GM21529 (cell line): ENCODE results near the gene NSG1.

Experiments used
- ATAC-seq: cut with Tn5 transposase; IDR thresholded peaks from one replicate; pipeline ENCODE4 v1.9.1; 2021; ENCODE audit not compliant: unreplicated experiment

Gene NSG1

DNA sequence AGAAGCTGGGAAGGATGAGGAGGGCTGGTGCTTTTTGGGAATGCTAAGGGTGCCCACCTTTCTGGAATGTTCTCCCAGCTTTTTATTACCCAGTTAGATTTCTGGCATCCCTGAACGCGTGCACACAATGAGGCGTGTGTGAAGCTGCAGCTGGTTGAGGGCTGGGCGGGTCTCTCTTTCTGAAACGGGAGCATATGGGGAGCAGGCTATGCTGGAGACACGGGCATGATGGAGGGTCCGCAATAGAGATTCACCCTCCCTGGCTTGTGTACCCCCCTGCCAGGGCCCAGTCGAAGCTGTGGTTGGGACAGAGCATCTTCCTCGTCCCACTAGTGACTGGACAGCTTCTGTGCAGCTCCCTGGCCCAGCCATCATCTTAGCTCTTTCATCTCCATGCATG lies 8.5 kb downstream of the NSG1 start:
- ATAC-seq, result no peak

DNA sequence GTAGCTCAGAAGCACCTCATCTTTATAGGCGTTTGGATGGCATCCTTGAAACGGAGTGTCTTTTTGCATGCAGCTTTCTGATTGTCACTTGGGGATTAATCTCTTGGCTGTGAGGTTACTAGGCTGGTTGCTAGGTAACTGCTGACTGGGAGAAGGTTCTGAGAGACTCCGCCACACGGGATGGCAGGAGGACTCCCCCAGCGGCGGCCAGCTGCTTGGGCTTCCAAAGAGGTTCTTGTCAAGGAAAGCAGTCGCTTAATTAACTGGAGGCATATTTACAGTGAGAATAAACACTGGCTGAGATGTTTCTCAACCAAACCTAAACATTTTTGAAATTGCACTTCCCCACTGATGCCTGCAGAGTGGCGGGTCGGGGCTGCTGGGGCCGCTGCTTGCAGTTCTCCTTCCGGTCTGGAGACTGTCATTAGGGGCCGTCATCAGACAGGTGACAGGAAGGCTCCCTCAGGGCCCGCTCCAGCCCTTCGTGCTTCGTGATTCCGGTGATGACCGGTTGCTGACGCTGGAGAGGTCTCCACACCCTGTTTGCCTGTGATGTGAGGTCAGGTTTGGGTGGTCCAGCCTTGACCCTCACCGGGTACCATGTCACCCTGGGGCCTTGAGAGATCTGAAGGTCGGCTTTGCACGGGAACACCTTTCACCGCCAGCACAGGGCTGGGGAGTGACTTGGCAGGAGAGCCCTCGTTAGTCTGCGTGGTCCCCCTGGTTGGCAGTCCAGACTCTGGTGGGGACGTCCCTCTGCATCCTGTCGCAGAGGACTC lies 9.1 kb downstream of the NSG1 start:
- peak; percentile 78 for ATAC-seq

DNA sequence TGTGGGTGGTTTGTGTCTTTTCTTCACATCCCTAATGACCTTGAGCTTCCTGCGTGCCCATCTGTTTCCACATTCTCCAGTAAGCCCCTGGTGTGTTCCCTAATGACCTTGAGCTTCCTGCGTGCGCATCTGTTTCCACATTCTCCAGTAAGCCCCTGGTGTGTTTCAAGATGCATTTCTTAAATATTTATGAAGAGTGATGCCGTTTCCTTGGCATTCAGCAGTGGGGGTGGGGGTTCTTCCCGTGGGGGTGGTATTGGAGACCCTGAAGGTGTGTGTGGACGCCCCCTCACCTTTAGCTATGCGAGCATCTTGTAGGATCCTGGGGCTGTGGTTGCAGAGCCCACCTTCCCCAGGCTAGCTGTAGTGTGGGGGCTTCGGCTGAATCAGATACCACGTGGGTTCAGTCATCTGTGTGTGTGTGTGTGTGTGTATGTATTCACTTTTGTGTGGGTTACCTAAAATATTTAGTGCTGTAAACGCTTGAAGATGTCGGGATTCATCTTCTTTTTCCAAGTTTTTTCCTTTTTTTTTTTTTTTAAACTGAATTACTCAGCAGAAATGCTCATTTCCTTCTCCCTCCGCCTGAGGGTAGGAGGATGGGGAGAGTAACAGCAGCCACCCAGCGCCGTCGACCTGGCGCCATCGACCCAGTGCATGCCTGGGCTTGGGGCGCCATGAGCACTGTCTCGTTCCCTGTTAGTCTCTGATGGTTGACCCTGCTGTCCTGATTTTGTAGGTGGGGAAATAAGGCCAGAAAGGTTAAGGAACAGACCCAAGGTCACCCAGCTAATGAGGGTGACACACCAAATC lies 9.9 kb downstream of the NSG1 start:
- ATAC-seq, result no peak

DNA sequence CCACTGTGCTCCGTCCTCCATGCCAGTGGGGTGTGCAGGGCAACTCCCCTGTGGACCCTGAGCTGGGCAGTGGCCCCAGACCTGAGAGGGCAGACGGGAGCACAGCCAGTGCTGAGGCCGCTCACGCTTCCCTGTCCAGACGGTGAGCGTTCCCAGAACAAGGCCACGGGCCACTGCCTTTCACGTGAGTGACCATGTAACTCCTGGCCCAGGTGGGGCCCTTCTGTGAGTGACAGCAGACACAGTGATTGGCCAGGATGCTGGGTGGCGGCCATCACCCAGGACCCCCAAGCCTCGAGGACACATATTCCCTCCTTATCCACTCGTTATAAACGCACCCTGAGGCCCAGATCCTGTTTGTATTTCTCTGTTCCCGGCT lies 10.5 kb downstream of the NSG1 start:
- no peak for ATAC-seq

DNA sequence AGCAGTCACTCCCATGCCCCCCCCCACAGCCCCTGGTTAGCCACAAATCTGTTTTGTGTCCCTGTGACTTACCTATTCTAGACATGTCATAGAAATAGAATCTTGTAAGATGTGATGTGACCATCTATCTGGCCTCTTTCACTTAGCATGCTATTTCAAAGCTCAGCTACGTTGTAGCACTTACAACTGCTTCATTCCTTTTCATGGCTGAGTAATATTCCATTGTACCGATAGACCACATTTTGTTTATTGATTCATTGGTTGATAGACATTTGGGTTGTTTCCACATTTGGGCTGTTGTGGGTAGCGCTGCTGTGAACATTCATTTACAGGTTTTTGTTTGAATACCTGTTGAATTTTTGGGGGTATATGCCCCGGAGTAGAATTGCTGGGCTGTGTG lies 11.5 kb downstream of the NSG1 start:
- ATAC-seq, result no peak

DNA sequence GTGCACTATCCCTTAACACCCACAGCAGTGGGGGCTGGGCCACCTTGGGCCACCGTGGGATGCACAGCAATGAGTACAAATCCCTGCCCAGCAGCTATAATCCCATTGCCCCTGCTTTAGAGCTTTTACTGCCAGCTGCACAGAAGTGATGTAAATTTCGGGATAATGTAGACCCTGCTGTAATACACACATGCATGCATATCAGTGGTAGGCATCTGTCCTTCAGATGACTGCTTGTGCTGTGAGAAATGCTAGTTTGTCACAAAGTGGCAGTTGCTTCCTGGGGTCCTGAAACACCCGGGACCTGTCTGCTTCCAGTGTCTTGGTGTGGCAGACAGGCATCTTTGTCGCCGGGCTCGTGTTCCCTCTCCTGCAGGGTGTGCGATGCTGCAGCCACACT lies 14.1 kb downstream of the NSG1 start:
- ATAC-seq, result no peak

DNA sequence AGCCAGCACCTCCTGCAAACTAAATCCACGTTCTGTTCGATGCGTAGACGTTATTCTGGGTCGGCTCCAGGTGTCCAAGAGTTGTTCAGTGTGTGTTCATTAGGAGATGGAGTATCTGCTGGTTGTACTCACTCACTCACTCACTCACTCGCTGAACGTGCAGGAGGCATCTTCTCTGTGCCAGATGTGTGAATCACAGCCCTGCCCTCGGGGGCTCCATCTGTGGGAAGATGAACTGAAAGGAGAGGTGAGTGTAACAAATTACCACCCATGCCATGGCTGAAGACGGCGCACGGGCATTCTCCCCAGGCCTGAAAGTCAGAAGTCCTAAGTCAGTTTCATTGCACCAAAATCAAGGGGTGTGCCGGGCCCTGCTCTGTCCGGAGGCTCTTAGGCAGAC lies 16.1 kb downstream of the NSG1 start:
- ATAC-seq, result no peak

DNA sequence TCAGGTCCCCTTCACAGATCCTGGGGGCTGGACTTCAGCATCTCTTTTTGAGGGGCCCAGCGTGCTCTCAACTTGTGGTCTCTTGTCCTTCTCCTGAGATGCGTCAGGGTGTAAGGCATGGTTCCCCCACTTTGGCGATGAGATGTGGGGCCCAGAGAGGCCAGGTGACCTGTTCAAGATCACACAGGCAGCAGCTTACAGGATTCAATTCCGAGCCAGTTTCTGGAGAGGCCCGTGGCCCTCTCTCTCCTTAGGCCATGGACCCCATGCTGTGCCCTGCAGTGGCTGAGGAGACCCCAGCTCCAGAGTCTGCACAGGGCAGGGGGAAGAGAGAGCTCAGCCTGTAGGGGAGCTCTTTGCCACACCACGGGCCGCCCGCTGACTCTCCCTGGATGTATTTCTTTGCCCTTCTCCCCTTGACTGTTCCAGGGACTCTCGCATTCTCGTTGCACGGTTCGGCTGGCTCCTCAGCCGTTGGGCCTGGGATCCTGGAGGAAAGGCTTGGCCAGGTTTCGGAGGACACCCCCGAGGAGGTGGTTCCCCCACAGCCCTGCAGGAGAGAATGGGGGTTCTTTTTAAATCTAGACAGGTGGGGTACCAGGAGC lies 18.6 kb downstream of the NSG1 start:
- no peak for ATAC-seq

DNA sequence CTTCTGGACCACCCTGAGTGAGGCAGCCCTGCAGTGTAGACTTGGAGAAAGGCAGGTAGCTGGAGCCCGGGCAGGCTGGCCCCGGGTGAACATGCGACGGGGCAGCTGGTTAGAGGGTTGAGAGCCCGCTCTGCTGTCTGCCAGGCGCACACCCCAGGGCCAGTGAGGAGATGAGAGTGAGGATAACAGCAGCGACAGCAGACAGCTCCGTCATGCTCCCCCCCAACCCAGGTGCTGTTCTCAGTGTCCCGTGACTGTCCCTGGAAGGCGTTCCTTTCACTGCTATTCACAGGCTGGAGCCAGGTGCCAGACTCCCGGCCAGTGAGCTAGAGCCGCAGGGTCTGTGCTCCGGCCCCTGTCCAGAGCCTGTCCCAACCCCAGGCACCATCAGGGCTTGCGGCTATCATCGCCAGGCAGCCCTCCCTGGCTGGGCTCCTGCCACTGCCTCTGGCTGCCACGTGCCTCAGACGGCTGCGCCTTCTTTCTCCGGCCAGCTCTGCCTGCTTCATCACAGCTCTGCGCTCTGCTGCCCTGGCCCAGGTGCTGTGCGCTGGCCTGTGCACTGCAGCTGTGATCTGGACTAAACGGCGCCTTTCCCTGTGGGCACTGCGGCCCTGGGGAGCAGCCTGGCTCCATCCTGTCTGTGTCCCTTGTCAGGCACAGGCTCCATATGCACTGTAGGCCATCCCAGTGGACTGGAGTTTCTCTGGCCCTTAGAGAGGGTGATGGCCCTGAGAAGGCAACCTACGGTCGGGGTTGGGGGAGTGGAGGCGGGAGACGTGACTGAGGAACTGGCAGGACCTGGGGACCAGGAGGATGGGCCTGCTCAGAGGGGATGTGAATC lies 19.8 kb downstream of the NSG1 start:
- ATAC-seq, result no peak

DNA sequence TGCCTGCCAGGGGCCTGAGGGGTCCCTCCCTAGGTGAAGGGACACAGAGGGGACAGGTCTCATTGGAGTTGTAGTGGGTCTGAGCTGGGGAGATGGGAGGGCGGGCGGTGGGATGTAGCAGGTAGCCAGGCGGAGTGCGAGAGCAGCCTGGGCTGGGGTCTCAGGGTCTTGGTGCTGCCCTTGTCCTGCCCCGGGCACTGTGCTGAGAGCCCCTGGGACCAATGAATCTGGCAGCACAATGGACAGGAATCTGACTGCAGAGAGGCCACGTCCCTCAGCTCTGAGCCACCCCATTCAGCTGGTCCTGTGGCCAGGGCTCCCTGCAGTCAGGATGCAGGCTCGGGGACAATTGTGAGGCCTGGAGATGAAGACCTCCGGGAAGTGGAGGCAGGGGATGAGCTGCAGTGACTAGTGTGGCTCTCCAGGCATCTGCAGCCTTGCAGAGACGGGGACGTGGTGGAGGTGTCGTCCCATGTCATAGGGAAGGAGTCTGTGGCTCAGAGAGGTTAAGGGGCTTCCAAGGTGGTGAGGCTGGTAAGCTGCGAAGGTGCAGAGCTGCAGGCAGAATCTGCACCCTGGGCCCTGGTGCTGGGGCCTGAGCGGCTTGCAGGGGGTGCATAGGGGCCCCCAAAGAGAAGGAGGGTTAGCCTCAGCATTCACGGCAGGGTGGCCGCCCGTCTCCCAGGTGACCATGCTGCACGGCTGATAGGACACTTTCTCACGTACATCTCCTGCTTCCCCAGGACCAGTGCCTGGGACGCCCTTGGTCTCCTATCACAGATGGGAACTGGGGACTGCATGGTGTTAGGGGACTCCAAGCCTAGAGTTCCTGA lies 20.6 kb downstream of the NSG1 start:
- ATAC-seq, result no peak

DNA sequence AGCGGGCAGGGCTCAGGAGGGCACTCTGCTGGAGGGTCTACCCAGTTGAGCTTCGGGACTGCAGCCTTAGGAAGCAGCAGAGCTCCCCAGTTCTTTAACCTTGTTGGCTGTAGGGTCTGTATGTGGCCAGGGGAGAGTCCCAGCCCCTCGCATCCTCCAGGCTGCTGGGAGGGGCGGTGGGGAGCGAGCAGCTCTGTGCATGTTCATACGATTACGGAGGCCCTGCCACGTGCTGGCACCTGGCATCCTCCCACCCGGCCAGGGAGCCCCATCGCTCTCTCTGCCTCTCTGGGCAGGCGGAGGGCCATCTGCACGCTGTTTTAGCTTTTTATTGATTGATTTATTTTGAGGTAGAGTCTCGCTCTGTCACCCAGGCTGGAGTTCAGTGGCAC lies 21.2 kb downstream of the NSG1 start:
- ATAC-seq, result no peak

DNA sequence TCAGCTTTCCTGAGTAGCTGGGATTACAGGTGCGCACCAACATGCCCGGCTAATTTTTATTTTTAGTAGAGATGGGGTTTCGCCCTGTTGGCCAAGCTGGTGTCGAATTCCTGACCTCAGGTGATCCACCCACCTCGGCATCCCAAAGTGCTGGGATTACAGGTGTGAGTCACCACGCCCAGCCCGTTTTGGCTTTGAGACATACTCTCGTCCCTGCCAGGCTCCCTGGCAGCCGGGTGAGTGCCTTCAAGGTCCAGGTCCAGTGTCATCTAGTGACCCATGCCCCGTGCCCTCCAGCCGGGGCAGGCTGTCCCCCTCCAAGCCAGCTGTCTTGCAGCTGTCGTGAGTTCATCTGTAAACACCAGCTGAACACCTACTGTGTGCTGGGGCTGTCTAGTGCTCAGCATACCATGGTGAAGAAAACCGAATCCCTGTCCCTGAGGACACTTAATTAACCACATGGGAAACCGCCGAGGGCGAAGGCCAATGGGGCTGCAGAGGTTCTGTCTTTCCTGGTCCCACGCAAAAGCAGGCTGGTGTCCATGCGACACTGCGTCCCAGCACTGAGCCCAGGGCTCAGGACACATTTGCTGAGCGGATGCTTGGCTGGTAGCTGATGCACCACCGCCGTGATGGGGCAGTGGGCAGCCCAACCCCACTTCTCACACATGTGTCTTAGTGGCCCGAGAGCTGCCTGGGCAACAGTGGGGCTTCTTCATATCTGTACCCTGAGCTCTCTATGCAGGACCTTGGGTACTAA lies 21.9 kb downstream of the NSG1 start:
- ATAC-seq, result no peak

DNA sequence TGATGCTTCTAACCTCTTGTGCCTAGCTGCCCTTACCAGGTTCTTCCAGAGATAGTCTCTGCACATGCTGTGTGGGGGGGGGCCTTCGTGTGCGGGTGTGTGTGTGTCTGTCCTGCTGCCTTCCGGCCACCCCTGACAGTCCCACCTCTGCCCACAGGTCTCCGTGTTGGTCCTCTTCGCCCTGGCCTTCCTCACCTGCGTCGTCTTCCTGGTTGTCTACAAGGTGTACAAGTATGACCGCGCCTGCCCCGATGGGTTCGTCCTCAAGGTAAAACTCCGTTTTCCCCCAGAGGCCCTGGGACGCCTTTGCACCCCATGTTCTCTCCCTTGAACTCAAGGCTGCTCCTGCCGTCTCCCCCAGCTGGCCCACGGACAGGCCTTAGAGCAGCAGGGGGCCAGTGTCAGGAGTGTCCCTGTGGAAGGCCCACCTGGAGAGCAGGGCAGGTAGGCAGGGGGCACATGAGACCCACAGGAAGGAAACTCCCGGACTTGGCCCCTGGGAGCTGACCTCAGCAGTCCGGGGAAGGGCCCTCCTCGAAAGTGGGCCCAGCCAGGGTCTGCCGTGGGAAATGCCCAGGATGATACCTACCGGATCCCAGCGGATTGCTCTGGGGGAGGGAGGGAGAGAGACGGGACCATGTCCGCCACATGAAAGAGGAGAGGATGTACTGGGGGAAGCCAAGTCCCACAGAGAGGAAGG lies 22.7 kb downstream of the NSG1 start:
- no peak for ATAC-seq

DNA sequence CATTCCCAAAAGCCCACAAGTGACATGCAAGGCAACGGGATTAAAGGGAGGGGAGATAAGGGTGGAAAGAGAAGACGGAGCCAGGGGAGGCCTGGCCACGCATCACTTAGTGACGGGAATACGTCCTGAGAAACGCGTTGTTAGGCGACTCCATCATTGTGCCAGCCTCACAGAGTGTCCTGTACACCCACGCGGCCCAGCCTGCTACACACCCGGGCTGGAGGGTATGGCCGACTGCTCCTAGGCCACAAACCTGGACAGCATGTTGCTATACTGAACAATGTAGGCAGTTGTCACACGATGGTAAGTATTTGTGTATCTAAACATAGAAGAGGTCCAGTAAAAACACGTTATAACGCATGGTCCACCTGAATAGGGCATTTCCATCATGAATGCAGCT lies 23.4 kb downstream of the NSG1 start:
- no peak for ATAC-seq

DNA sequence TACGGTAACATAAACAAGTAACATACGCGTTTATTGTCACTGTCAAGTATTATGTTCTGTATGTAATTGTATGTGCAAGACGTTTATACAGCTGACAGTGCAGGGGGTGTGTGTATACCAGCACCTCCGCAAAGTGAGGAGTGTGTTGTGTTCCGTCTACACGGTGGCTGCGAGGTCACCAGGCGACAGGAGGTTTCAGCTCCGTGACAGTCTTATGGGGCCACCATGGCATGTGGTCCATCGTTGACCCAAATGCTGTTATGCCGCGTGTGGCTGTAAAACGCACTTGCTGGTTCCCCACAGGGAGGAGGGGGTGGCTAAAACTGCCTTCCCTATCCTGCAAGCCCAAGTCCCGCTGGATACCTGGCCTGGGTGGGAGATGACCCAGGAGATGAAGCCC lies 25.0 kb downstream of the NSG1 start:
- ATAC-seq, result no peak

DNA sequence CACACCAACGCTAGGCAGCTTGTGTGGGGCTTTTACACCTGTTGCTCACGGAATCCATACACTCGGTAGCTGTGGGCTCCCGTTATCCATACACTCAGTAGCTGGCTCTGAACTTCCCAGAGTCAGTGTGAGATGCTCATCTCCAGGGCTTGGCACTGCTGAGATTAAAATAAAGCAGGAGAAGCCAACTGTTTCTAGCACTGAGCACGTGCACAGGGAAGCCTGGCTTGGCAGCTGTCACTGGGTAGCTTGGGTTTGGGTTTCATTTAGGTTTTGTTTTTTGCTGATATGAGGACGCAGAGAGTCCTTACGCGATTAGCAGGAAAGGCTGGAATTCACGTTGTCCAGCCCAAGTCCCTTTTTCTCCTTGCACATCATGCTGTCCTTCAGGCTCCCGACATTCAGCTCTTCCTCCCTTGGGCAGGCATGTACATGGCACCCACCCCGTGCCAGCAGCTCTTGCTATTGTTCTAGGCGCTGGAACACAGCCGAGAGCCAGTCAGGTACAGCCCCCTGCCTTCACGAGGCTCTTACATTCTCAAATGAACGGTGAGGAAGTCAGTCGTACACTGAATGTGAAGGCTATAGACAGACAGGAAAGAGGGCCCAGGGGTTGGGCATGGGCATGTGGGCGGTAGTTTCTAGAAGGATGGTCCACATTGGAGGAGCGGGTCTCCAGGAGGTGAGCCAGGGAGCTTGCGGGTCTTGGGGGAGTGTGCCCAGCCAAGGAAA lies 25.9 kb downstream of the NSG1 start:
- no peak for ATAC-seq

DNA sequence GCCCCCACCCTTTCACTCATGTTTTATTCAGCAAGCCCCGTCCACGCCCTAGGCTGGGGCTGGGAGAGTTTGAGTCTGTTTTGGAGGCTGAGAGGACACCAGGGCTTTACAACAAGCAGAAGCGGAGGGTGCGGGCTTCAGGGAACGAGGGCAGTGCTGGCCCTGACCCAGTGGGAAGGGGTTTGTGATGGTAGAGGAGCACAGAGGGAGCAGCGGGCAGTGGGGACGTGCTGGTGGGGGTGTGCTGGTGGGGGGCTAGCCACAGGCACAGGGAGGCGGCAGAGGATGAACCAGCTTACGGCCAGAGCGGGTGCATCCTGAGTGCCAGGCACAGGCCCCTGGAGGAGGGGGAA lies 26.4 kb downstream of the NSG1 start:
- ATAC-seq, result no peak

DNA sequence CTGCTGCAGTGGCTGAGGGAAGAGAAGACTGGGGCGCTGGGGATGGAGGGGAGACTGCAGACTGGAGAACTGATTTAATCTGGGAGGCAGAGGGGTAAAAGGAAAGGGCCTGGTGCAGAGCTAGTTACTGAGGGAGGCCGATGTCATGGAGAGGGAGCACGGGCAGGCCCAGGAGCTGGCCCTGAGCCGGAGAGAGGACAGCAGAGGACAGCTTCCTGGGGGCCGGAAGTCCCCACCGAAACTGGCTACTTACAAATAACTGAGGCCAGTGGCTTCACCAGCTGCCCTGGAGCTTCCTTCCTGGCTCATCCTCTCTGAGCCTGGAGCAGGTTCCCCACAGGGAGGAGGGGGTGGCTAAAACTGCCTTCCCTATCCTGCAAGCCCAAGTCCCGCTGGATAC lies 26.9 kb downstream of the NSG1 start:
- no peak for ATAC-seq
